ENCODE results near the gene SHROOM2. TPM values are rescaled to one million over a fixed set of nuclear protein-coding genes. Genes with fewer than 3 reads are reported as not detected.

SHROOM2 gene
- total and polyA plus RNA-seq, 7 donors, result 0.71 to 3.0 (median 1.8) TPM

GRCh38 chrX:9875801-9876200 lies 89.6 kb downstream of the SHROOM2 start:
- intact Hi-C loops (cut with DNase I), result no loop called here
- H3K4me1 ChIP-seq, result no peaks in the 10 kb centered on the region
- 64 to 65% methylated on average over 3 of the region's 3 CpGs for WGBS, 2 donors
- H3K9me3 ChIP-seq, result no peaks in the 10 kb centered on the region
- no peaks in the 10 kb centered on the region for H3K36me3 ChIP-seq
- TF ChIP-seq POLR2A (IDR thresholded peaks at IDR 0.05) (no peak), EP300 (IDR thresholded peaks at IDR 0.05) (no peak), POLR2AphosphoS5 (IDR thresholded peaks at IDR 0.05) (no peak), CTCF (IDR thresholded peaks at IDR 0.05) (no peak)
- no peak for DNase-seq
- no peaks in the 10 kb centered on the region for H3K27me3 ChIP-seq
- no peak overlapping the region for H3K4me3 ChIP-seq
- H3K27ac ChIP-seq, result no peak overlapping the region

DNA sequence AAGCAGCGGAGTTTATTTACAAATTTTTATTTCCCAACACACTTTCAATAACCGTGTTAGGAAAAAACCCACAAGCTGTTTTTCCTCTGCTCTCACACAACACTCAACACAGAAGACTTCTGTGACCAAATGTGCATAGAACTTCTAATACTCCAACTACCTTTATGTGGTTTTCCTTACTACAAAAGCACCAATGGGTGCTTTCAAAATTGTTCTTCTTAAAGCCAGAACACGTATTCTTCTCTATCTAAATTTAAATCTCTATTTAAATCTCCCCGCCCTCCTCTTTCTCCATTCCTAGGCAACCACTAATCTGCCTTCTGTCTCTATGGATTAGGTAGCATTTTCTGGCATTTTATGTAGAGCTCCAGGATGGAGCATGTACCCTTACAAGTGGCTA lies 90.0 kb downstream of the SHROOM2 start:
- Histone ChIP-seq H3K27me3 (no peaks in the 10 kb centered on the region), H3K4me3 (no peak overlapping the region), H3K36me3 (no peaks in the 10 kb centered on the region), H3K27ac (no peak overlapping the region), H3K4me1 (no peaks in the 10 kb centered on the region), H3K9me3 (no peaks in the 10 kb centered on the region)
- no peak for DNase-seq
- WGBS, 2 donors, result 67 to 82% methylated on average over 4 of the region's 4 CpGs
- intact Hi-C loops (cut with DNase I), result no loop called here
- no peak for TF ChIP-seq CTCF (IDR thresholded peaks at IDR 0.05)
- no peak for TF ChIP-seq POLR2AphosphoS5 (IDR thresholded peaks at IDR 0.05)

DNA sequence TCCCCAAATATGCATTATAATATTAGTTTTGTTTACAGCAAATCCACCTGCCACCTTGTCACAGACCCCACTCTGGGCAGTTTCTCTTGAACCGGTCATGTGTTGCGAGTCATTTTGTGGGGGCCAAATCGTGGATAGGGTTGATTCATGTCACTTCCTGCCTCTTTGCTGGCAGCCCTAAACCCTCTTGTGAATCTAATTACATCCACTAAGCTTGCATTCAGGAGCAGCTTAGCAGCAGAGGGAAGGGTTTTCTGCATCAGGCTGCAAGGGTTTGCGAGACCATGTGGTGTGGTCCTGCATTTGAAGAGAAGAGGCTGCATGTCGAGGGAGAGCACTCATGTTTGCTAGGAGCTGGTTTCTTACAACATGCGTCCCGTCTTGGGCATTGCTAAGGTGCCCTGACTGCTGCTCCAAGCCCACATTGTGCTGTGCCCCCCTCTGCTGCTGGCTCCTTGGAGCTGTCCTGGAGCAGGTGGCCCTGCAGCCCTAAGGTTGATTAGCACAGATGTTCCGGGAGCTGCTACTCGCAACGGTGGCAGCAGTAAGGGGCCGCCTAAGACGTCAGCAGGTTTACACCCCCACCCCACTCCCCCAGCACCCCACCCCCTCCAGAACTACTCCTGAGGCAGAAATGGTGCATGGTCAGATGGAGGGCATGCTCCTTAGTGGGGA lies 92.1 kb downstream of the SHROOM2 start:
- 69 to 81% methylated on average over 12 of the region's 12 CpGs for WGBS, 2 donors
- DNase-seq, result no peak
- TF ChIP-seq POLR2A (IDR thresholded peaks at IDR 0.05), result no peak
- no peak for TF ChIP-seq POLR2AphosphoS5 (IDR thresholded peaks at IDR 0.05)
- no peak for TF ChIP-seq CTCF (IDR thresholded peaks at IDR 0.05)
- no peak for TF ChIP-seq EP300 (IDR thresholded peaks at IDR 0.05)
- intact Hi-C loops (cut with DNase I), result no loop called here
- Histone ChIP-seq H3K36me3 (no peaks in the 10 kb centered on the region), H3K27ac (no peak overlapping the region), H3K4me1 (no peaks in the 10 kb centered on the region), H3K27me3 (no peaks in the 10 kb centered on the region), H3K4me3 (no peak overlapping the region), H3K9me3 (no peaks in the 10 kb centered on the region)

GRCh38 chrX:9880237-9880636 lies 94.0 kb downstream of the SHROOM2 start:
- H3K36me3 ChIP-seq, result no peaks in the 10 kb centered on the region
- no peaks in the 10 kb centered on the region for H3K4me1 ChIP-seq
- no peaks in the 10 kb centered on the region for H3K27me3 ChIP-seq
- DNase-seq, result no peak
- TF ChIP-seq CTCF (IDR thresholded peaks at IDR 0.05), result no peak
- no peak for TF ChIP-seq POLR2A (IDR thresholded peaks at IDR 0.05)
- TF ChIP-seq EP300 (IDR thresholded peaks at IDR 0.05), result no peak
- TF ChIP-seq POLR2AphosphoS5 (IDR thresholded peaks at IDR 0.05), result no peak
- intact Hi-C loops (cut with DNase I), result no loop called here
- H3K4me3 ChIP-seq, result no peak overlapping the region
- no peaks in the 10 kb centered on the region for H3K9me3 ChIP-seq
- no peak overlapping the region for H3K27ac ChIP-seq
- 91 to 94% methylated on average over 13 of the region's 13 CpGs for WGBS, 2 donors

DNA sequence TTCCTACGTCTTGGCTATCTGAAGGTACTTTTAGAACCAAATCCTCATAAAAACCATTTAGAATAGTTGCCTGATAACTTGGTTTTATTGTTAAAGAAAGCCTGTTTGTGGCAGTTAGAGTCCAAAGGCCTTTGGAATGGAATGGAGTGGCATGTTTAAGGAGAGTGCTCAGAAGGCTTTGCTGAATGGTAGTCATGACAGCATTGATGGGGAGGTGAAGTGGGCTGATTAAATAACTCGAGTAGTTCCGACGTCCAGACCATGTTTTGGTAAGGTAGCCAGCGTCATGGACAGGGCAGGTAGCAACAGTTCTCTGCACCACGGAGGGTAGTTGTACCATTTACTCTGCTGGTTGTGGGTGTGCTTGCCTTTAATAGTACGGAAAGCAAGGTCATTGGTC lies 94.6 kb downstream of the SHROOM2 start:
- H3K4me1 ChIP-seq, result no peaks in the 10 kb centered on the region
- WGBS, 2 donors, result 47 to 80% methylated on average over 7 of the region's 7 CpGs
- no peak for DNase-seq
- no peaks in the 10 kb centered on the region for H3K27me3 ChIP-seq
- no peak overlapping the region for H3K4me3 ChIP-seq
- intact Hi-C loops (cut with DNase I), result no loop called here
- TF ChIP-seq EP300 (IDR thresholded peaks at IDR 0.05) (no peak), CTCF (IDR thresholded peaks at IDR 0.05) (no peak), POLR2AphosphoS5 (IDR thresholded peaks at IDR 0.05) (no peak), POLR2A (IDR thresholded peaks at IDR 0.05) (no peak)
- no peaks in the 10 kb centered on the region for H3K36me3 ChIP-seq
- H3K9me3 ChIP-seq, result no peaks in the 10 kb centered on the region
- no peak overlapping the region for H3K27ac ChIP-seq
